HUES48 (cell line): ENCODE measurements around the gene MTCL3.

Experiments
- H3K27ac ChIP-seq: one replicate; pipeline ENCODE4 v1.7.0; 2013; ENCODE audit warnings: low read depth, low read length, inconsistent platforms
- H3K27me3 ChIP-seq: 2 replicates; pipeline ENCODE4 v1.6.1; 2013; ENCODE audit warnings: mild to moderate bottlenecking, low read length; ENCODE audit not compliant: control insufficient read depth, insufficient read depth
- H3K36me3 ChIP-seq: 2 replicates; pipeline ENCODE4 v1.6.1; 2013; ENCODE audit warnings: low read length; ENCODE audit not compliant: control insufficient read depth, insufficient read depth
- H3K4me1 ChIP-seq: 2 replicates; pipeline ENCODE4 v1.6.1; 2013; ENCODE audit warnings: mild to moderate bottlenecking, low read length; ENCODE audit not compliant: control insufficient read depth, insufficient read depth
- H3K4me3 ChIP-seq: 2 replicates; pipeline ENCODE4 v1.5.1; 2013; ENCODE audit warnings: mild to moderate bottlenecking, low read depth, low read length
- H3K9ac ChIP-seq: 2 replicates; pipeline ENCODE4 v1.6.1; 2013; ENCODE audit warnings: mild to moderate bottlenecking, low read depth, low read length, moderate library complexity
- H3K9me3 ChIP-seq: 2 replicates; pipeline ENCODE4 v1.6.1; 2013; ENCODE audit warnings: low read length; ENCODE audit not compliant: control insufficient read depth, insufficient read depth

MTCL3 gene

DNA sequence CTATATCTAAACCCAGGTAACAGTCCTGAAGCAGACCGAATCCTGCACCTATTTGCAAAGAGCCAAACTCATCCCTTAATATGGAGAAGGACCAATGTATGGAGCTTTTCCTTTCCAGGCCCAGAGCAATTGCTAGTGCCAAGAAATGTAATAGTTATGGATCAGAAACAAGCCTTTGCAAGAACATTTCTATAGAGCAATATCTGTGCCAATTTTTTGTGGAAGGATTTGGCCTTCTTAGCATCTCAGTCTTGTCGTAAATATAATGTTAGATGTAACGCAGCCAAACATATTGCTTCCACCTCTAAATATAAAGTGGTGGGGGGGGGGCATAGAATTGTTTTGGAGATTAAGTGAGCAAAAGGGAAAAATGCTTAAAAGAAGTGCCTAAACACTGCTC, 62.7 kb downstream of the MTCL3 start:
- H3K9me3 ChIP-seq = no peaks in the 10 kb centered on the region
- peaks cover 38% of the 10 kb centered on the region for H3K4me1 ChIP-seq
- no peak overlapping the region for H3K27ac ChIP-seq
- no peaks in the 10 kb centered on the region for H3K27me3 ChIP-seq
- H3K4me3 ChIP-seq = no peak overlapping the region
- no peaks in the 10 kb centered on the region for H3K36me3 ChIP-seq
- H3K9ac ChIP-seq = no peak overlapping the region

DNA sequence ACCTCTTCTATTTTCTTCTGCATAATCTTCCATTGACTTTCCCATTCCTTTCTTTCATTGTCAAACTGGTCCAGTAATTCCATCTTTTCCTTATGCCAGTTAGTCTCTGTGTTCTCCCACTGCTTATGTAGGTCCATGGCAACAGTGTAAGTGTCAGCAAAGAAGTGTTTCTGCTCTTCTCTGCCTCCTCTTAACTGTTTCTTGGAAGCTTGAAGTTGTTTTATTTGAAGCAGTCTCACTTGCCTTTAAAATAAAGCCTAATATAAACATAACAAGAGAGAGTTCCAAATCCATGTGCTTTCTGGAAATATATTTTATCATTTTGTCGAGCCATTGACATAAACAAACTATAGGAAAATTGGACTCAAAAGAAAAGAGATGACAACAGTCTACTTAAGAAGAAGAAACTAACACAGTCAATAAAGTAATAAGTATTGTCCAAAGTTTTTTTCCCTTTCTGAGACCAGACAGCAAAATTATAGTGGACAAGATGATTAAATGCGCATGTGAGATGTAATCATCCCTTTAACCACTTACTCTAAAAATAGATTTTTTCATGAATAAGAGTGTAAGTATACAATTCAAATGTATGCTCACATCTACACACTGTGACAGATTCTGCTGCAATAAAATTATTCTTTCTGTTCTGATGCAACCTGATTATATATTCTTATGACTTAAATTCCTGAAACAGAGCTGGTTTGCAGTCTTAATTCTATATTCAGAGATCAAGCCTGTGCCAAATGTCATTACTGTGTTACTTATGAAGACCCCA, 65.1 kb downstream of the MTCL3 start:
- Histone ChIP-seq H3K36me3 (0 out of 2 replicates have a peak, but pooled peaks cover 6% of the 10 kb centered on the region), H3K27ac (no peak overlapping the region), H3K9ac (no peak overlapping the region)

DNA sequence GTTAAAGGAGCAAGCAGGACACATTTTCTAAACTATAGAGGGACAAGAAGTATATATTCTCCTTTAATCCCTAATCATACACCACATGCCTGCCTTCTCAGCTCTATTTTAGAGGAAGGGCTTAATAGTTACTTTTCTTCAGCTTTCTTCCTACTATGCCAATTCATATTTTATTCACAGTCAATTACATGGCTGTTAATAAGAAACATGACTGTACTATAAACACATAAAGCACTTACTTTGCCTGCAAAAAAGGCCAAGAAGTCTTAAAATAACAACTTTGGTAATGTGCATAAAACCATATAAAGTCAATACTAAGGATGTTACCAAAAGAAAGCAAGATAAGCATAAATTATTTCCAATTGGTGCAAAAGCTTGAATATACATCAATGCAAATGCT, 66.3 kb downstream of the MTCL3 start:
- Histone ChIP-seq H3K9ac (no peak overlapping the region), H3K36me3 (peaks cover 13% of the 10 kb centered on the region; the same call in 1 of the 2 replicates), H3K9me3 (no peaks in the 10 kb centered on the region), H3K27ac (no peak overlapping the region), H3K27me3 (no peaks in the 10 kb centered on the region), H3K4me1 (peaks cover 22% of the 10 kb centered on the region), H3K4me3 (no peak overlapping the region)

More for the DNA sequence above, 65.1 kb downstream of the MTCL3 start:
- H3K9me3 ChIP-seq = no peaks in the 10 kb centered on the region
- peaks cover 35% of the 10 kb centered on the region for H3K4me1 ChIP-seq
- H3K27me3 ChIP-seq = no peaks in the 10 kb centered on the region
- no peak overlapping the region for H3K4me3 ChIP-seq

DNA sequence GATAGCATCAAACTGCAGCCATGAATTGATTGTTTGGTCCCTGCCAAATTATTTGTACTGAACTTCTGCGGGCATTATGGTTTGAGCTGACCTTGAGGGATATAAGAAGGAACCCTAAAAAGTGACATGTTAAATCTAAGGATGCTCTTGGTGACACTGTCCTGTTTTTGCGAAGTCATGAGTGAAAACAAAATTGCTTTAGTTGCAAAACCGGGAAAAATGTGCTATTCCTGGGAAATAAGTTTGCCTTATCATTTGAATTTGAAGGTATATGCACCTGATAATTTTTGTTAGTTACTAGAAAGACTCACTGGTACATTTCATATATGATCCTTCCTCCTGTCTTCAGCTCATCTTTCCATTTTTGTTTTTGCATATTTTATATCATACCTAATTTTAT, 67.7 kb downstream of the MTCL3 start:
- H3K27me3 ChIP-seq = no peaks in the 10 kb centered on the region
- H3K27ac ChIP-seq = no peak overlapping the region
- H3K4me3 ChIP-seq = no peak overlapping the region
- H3K9ac ChIP-seq = no peak overlapping the region
- H3K4me1 ChIP-seq = peaks cover 8% of the 10 kb centered on the region; the same call in 1 of the 2 replicates
- H3K36me3 ChIP-seq = peaks cover 22% of the 10 kb centered on the region
- no peaks in the 10 kb centered on the region for H3K9me3 ChIP-seq

DNA sequence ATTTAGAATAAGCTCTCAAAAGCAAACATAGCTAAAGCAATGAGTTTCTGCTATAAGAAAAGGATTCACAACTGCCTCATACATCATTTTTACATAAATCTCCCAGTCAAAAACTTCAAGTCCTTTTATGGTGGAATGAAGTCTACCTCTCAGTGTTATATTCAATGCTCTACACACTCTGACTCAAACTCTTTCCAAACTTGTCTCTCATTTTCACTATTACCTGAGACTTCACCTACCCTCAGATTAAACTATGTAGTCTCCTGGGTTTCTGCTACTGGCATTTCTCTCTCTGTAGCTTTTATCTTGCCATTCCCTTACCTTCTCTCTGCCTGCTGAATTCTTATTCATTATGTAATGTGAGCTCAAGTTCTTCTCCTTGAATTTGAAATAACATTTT, 71.4 kb downstream of the MTCL3 start:
- no peaks in the 10 kb centered on the region for H3K27me3 ChIP-seq
- H3K4me3 ChIP-seq = no peak overlapping the region
- peaks cover 34% of the 10 kb centered on the region for H3K36me3 ChIP-seq
- H3K4me1 ChIP-seq = peaks cover 5% of the 10 kb centered on the region; the same call in 1 of the 2 replicates
- no peak overlapping the region for H3K9ac ChIP-seq
- H3K27ac ChIP-seq = no peak overlapping the region
- no peaks in the 10 kb centered on the region for H3K9me3 ChIP-seq

DNA sequence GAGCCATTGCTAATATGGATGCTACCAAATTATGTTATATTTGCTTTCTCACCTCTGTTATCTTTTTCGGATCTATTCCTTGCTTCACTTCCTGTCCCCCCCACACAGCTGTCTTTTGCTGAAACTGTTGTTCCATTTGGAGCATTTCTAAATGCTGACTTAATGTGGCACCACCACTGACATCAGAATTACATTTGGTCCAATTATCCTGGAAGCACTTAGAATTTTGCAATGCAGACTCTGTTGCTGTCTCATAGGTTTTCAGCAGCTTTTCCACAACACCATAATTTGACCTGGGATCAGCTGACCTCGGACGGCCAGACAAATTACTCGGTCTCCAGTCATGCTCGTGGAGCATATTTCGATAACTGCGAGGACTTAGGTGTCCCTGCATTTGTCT, 72.8 kb downstream of the MTCL3 start:
- Histone ChIP-seq H3K27ac (no peak overlapping the region), H3K27me3 (no peaks in the 10 kb centered on the region), H3K4me3 (no peak overlapping the region), H3K9ac (no peak overlapping the region), H3K9me3 (no peaks in the 10 kb centered on the region), H3K4me1 (peaks cover 5% of the 10 kb centered on the region; the same call in 1 of the 2 replicates), H3K36me3 (peaks cover 34% of the 10 kb centered on the region)

DNA sequence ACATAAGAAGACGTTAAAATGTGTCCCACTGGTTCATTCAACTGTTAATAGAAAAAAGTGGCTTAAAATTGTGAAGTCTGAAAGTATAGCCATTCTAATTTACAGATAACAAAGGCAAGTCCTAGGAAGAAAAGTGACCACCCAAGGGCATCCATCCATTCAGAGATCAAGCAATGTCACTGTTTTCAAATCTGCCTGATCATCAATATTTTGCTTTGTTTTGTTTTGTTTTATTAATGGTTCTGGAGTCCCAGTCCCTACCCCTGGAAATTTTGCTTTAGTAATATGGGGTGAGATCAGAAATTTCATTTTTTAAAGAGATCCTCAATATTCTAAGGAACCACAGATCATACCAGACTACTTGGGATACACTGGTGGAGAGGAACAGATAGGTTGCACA, 77.3 kb downstream of the MTCL3 start:
- H3K36me3 ChIP-seq = peaks cover 17% of the 10 kb centered on the region
- no peaks in the 10 kb centered on the region for H3K4me1 ChIP-seq
- no peak overlapping the region for H3K27ac ChIP-seq
- H3K9me3 ChIP-seq = no peaks in the 10 kb centered on the region
- H3K27me3 ChIP-seq = no peaks in the 10 kb centered on the region
- no peak overlapping the region for H3K9ac ChIP-seq
- H3K4me3 ChIP-seq = no peak overlapping the region

DNA sequence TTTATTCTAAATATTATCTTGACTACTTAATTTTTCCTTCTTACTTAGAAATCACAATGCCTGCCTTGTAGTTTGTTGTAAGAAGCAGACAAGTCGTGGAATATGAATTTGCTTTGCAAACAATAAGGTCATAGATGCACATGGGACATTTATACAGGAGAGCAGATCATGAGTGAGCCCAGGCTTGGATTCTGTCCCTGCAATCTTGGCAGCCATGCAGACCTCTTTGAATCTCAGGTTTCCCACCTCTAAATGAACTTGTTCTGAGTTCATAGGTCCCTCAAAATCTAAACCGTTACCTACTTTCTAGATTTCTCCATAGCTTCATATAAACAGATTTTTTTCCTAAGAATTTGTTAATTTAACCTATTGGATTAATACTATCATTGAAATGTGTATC, 79.4 kb downstream of the MTCL3 start:
- Histone ChIP-seq H3K27me3 (no peaks in the 10 kb centered on the region), H3K36me3 (peaks cover 5% of the 10 kb centered on the region), H3K27ac (no peak overlapping the region), H3K4me1 (no peaks in the 10 kb centered on the region), H3K9ac (no peak overlapping the region), H3K9me3 (no peaks in the 10 kb centered on the region), H3K4me3 (no peak overlapping the region)

DNA sequence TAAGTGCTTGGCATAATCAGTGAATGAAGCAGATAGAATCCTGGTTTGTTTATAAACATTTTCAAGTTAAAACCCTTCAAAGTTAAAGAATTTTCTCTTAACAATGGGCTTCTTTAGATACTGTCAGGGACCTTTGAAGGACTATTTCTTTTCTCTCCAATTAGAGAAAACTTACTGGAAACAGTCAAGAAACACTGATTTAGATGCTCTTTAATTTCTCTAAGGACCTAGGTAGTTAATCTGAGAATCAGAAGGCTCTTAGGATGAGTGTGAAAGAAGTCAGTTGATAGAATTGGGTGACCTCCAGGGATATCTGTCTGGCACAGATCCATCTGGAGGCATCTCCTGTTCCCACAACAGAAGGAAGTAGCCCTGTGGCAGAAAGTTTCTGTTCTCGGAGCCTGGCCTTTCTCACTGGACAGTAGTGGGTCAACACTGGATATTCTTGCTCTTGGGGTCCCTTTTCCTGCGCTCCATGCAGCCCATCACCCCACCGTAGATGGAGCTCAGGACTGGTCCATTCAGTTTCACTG, 82.5 kb downstream of the MTCL3 start:
- Histone ChIP-seq H3K27me3 (no peaks in the 10 kb centered on the region), H3K27ac (no peak overlapping the region), H3K4me3 (no peak overlapping the region), H3K9ac (no peak overlapping the region), H3K4me1 (no peaks in the 10 kb centered on the region), H3K9me3 (no peaks in the 10 kb centered on the region), H3K36me3 (no peaks in the 10 kb centered on the region)

DNA sequence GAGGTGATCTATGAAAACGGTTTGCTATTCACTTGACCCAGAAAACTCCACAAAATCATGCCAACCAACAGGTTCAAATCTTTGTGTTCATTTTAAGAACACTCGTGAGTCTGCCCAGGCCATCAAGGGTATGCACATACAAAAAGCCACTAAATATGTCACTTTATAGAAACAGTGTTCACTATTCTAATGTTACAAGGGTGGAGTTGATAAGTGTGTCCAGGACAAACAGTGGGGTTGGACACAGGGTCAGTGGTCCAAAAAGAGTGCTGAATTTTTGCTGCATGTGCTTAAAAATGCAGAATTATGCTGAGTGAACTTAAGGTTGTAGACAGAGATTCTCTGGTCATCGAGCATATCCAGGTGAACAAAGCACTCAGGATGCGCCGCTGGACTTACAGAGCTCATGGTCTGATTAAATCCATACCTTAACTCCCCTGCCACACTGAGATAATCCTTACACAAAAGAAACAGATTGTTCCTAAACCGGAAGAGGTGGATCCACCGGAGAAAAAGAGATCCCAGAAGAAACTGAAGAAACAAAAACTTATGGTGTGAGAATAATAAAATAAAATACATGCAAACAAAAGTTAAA, 83.4 kb downstream of the MTCL3 start:
- no peak overlapping the region for H3K4me3 ChIP-seq
- H3K9ac ChIP-seq = no peak overlapping the region
- no peaks in the 10 kb centered on the region for H3K9me3 ChIP-seq
- H3K27me3 ChIP-seq = no peaks in the 10 kb centered on the region
- no peaks in the 10 kb centered on the region for H3K4me1 ChIP-seq
- H3K36me3 ChIP-seq = no peaks in the 10 kb centered on the region
- no peak overlapping the region for H3K27ac ChIP-seq

DNA sequence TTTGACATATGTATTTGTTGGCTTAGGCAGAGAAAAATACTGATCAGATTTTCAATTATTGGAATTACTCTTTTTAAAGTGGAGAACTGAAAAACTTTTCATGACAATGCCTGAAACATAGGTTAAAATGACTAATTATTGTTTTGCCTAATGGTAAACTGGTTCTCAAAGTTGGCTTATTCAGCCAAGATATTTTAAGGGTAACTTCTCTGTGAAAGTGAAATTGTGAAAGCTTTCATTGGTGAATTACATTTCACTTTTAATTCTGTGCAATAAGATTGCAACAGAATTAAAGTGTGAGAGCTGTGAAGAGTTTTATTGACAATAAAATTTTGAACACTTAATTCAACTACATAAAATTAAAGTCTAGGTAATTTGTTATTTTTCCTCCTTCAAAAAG, 84.5 kb downstream of the MTCL3 start:
- Histone ChIP-seq H3K9ac (no peak overlapping the region), H3K4me1 (no peaks in the 10 kb centered on the region), H3K4me3 (no peak overlapping the region), H3K36me3 (no peaks in the 10 kb centered on the region), H3K27ac (no peak overlapping the region), H3K27me3 (no peaks in the 10 kb centered on the region), H3K9me3 (no peaks in the 10 kb centered on the region)
